Measurements from ENCODE around the gene ADAMTS7. TPM values are rescaled to one million over a fixed set of nuclear protein-coding genes. Genes with fewer than 3 reads are reported as not detected.

The ADAMTS7 gene
- total and polyA plus RNA-seq, 2 of the 4 experiments (the other 2 are of a cell fraction), result 1.4 to 12.6 TPM

- H2AK9ac ChIP-seq (replicated peaks; ENCODE audit: low read depth, low read length, poor library complexity), result no peak overlapping the region
- no peak overlapping the region for H4K8ac ChIP-seq (ENCODE audit: low read depth in 2 of 2, low read length in 2 of 2)
- POLR2A ChIA-PET (ENCODE audit: unreplicated experiment), result no interaction called here
- no peak overlapping the region for H2BK20ac ChIP-seq (ENCODE audit: low read depth, low read length)
- no peak overlapping the region for H3K9ac ChIP-seq (ENCODE audit: low read depth, low read length)
- no peak overlapping the region for H3K18ac ChIP-seq (ENCODE audit: low read depth, low read length)
- no peaks in the 10 kb centered on the region for H3K4me1 ChIP-seq (ENCODE audit: control insufficient read depth, insufficient read depth, low read length)
- intact Hi-C loops (cut with micrococcal nuclease), result no loop called here
- no peak overlapping the region for H2AK5ac ChIP-seq (ENCODE audit: low read depth, low read length)
- CTCF ChIA-PET, result no interaction called here
- H2BK15ac ChIP-seq (ENCODE audit: low read depth, low read length), result no peak overlapping the region
- no peak overlapping the region for H3K14ac ChIP-seq (replicated peaks; ENCODE audit: low read depth, low read length)
- H2BK120ac ChIP-seq (ENCODE audit: low read depth, low read length), result no peak overlapping the region
- H3K4ac ChIP-seq (ENCODE audit: low read depth, low read length), result no peak overlapping the region
- in situ Hi-C loops (cut with MboI; ENCODE audit: low sequenced_read_pairs), result no loop called here
- no peaks in the 10 kb centered on the region for H3K9me1 ChIP-seq (ENCODE audit: insufficient read depth, low read length)
- no peak for DNase-seq
- no peak overlapping the region for H4K91ac ChIP-seq (ENCODE audit: insufficient read depth, low read depth, low read length)
- H3K4me2 ChIP-seq (ENCODE audit: low read depth, low read length), result no peak overlapping the region
- no peak overlapping the region for H2BK5ac ChIP-seq (ENCODE audit: low read depth, low read length, poor library complexity, severe bottlenecking)
- no peaks in the 10 kb centered on the region for H4K20me1 ChIP-seq (ENCODE audit: insufficient read depth, low read length)
- no peaks in the 10 kb centered on the region for H3K9me3 ChIP-seq (ENCODE audit: control insufficient read depth, insufficient read depth, low read length)
- BruUV-seq (replicated peaks), result no TSS peak
- H2AFZ ChIP-seq (replicated peaks; ENCODE audit: low read length, poor library complexity), result no peak overlapping the region
- no peak overlapping the region for H3K4me3 ChIP-seq (ENCODE audit: insufficient read depth, low read depth, low read length)
- no peak for ATAC-seq (ENCODE audit: low read depth)
- no peak overlapping the region for H3K23ac ChIP-seq (ENCODE audit: low read depth, low read length)
- H4K5ac ChIP-seq (ENCODE audit: low read depth, low read length), result no peak overlapping the region
- H3K27ac ChIP-seq (ENCODE audit: insufficient read depth, low read length), result no peak overlapping the region
- H3K56ac ChIP-seq (ENCODE audit: extremely low read depth, insufficient read depth, low read length), result no peak overlapping the region
- H3K27me3 ChIP-seq (ENCODE audit: control insufficient read depth, insufficient read depth, low read length), result no peaks in the 10 kb centered on the region
- peaks cover 9% of the 10 kb centered on the region; the same call in 1 of the 2 replicates for H3K36me3 ChIP-seq (ENCODE audit: control insufficient read depth, insufficient read depth, low read length)
- no CpG with 5 or more reads among the region's 13 CpGs for WGBS, 2 experiments (ENCODE audit: extremely low coverage in 2 of 2, insufficient read length in 1 of 2)
- TF ChIP-seq CHD1 (IDR thresholded peaks at IDR 0.05; ENCODE audit: low read depth, low read length) (no peak), RAD21 (IDR thresholded peaks at IDR 0.05; ENCODE audit: low read length) (no peak), CEBPB (IDR thresholded peaks at IDR 0.05; ENCODE audit: low read depth, low read length) (no peak), ELK1 (IDR thresholded peaks at IDR 0.05; ENCODE audit: borderline replicate concordance, low read depth, low read length) (no peak), BHLHE40 (IDR thresholded peaks at IDR 0.05; ENCODE audit: low read depth, low read length) (no peak), CTCF (conservative IDR thresholded peaks at IDR 0.05; ENCODE audit: low read depth, low read length) (no peak), RCOR1 (IDR thresholded peaks at IDR 0.05; ENCODE audit: insufficient replicate concordance, low read length) (no peak), POLR2A (IDR thresholded peaks at IDR 0.05; ENCODE audit: low read depth, low read length) (no peak), MAFK (IDR thresholded peaks at IDR 0.05; ENCODE audit: low read depth, low read length) (no peak), RFX5 (IDR thresholded peaks at IDR 0.05; ENCODE audit: low read depth, low read length) (no peak), MXI1 (IDR thresholded peaks at IDR 0.05; ENCODE audit: borderline replicate concordance, low read depth, low read length) (no peak), MAZ (IDR thresholded peaks at IDR 0.05; ENCODE audit: borderline replicate concordance, low read depth, low read length) (no peak), USF2 (IDR thresholded peaks at IDR 0.05; ENCODE audit: low read depth, low read length) (no peak), FOS (IDR thresholded peaks at IDR 0.05; ENCODE audit: low read depth, low read length) (no peak), SMC3 (IDR thresholded peaks at IDR 0.05; ENCODE audit: low read depth, low read length) (no peak), NFE2L2 (IDR thresholded peaks at IDR 0.05; ENCODE audit: low read depth, low read length) (no peak)
- dilution Hi-C loops (cut with HindIII; ENCODE audit: low sequenced_read_pairs, unreplicated experiment), result no loop called here
- H3K79me1 ChIP-seq (ENCODE audit: low read depth in 1 of 2, low read length in 2 of 2), result no peaks in the 10 kb centered on the region
Observed at GRCh38 chr15:78768096-78768495, 43.2 kb downstream of the ADAMTS7 start.

Measured in IMR-90 (cell line).